Measurements from ENCODE around the gene ERC1. TPM values are rescaled to one million over a fixed set of nuclear protein-coding genes. Genes with fewer than 3 reads are reported as not detected.

ERC1 gene
- polyA plus RNA-seq, 2 of the 4 experiments (the other 2 are of a cell fraction), result 14.2 to 20.9 TPM

DNA sequence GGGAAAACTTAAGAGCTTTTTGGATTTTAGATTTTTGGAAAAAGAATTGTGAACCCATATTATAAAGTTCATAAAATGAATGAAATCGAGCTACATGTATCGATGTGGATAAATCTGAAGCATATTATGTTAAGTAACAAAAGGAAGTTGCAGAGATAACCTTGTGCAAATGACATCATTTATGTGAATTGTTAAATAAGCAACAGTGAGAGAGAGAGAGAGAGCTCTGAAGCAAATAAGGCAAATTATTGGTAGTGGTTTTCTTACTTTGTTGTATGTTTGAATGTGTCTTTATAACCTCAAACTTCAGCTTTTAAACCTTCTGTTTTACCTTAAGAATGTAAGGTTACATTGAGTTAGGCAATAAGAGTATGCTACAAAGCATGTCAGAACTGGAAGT, 78.8 kb downstream of the ERC1 start:
- H3K4me3 ChIP-seq, result no peak overlapping the region
- DNase-seq (ENCODE audit: low read depth in 1 of 2, low spot score in 1 of 2), result no peak
- WGBS (ENCODE audit: missing lambda C conversion rate), result 84% methylated on average over 2 of the region's 2 CpGs
- no peak overlapping the region for H3K27ac ChIP-seq
- CTCF ChIA-PET, result interaction anchor here (0.8 kb wide), 1 partner anchor 110 kb away, joined by 3 read pairs; no protein-coding TSS in a partner anchor
- no peak for FAIRE-seq
- no peaks in the 10 kb centered on the region for H3K9me3 ChIP-seq
- no peak for ATAC-seq
- TF ChIP-seq ZSCAN20 (CRISPR knock-in tag; IDR thresholded peaks at IDR 0.05) (no peak), CHD2 (IDR thresholded peaks at IDR 0.05; ENCODE audit: low read length, partially characterized antibody) (no peak), USF2 (IDR thresholded peaks at IDR 0.05) (no peak), POLR2A (IDR thresholded peaks at IDR 0.05; ENCODE audit: low read length) (no peak), EHMT2 (IDR thresholded peaks at IDR 0.05; ENCODE audit: low read depth) (no peak), TP53 (CRISPR knock-in tag; IDR thresholded peaks at IDR 0.05) (no peak), EHF (CRISPR knock-in tag; IDR thresholded peaks at IDR 0.05) (no peak), HES2 (IDR thresholded peaks at IDR 0.05) (no peak), FOSB (CRISPR knock-in tag; IDR thresholded peaks at IDR 0.05) (no peak), EP300 (IDR thresholded peaks at IDR 0.05) (no peak), KDM1A (IDR thresholded peaks at IDR 0.05; ENCODE audit: low read depth) (no peak), NFE2L2 (conservative IDR thresholded peaks at IDR 0.05; ENCODE audit: low read length) (no peak), NPAS2 (CRISPR knock-in tag; IDR thresholded peaks at IDR 0.05; ENCODE audit: borderline replicate concordance) (no peak), TFCP2L1 (CRISPR knock-in tag; IDR thresholded peaks at IDR 0.05) (no peak), CHD4 (IDR thresholded peaks at IDR 0.05; ENCODE audit: borderline replicate concordance) (no peak)
- no peaks in the 10 kb centered on the region for H3K4me1 ChIP-seq
- POLR2A ChIA-PET, result interaction anchor here (0.7 kb wide), 1 partner anchor 41 kb away, joined by 3 read pairs; no protein-coding TSS in a partner anchor
- no peak overlapping the region for H3K4me2 ChIP-seq

DNA sequence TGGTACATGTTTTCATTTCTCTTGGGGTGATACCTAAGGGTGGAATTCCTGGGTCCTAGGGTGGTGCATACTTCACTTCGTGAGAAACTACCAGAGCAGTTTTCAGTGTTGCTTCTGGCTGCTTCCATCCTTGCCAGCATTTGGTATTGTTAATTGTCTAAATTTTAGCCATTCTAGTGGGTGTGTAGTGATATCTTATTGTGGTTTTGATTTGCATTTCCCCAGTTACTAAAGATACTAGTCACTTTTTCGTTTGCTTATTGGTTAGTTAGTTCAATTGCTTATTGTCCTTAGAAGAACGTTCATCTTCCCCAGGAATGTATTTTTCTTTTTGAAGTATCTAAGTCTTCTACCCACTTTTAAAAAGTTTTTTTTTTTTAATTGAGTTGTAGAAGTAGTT, 80.2 kb downstream of the ERC1 start:
- WGBS (ENCODE audit: missing lambda C conversion rate), result 71% methylated on average over 3 of the region's 3 CpGs
- no peak for TF ChIP-seq SMC3 (IDR thresholded peaks at IDR 0.05)
- no peak for TF ChIP-seq BCL3 (IDR thresholded peaks at IDR 0.05)
- TF ChIP-seq KDM1A (IDR thresholded peaks at IDR 0.05; ENCODE audit: low read depth), result no peak
- TF ChIP-seq RAD21 (conservative IDR thresholded peaks at IDR 0.05 in 1 of 2, IDR thresholded peaks at IDR 0.05 in 1 of 2), result no peak
- TF ChIP-seq EHF (CRISPR knock-in tag; IDR thresholded peaks at IDR 0.05), result no peak
- TF ChIP-seq TP53 (CRISPR knock-in tag; IDR thresholded peaks at IDR 0.05), result no peak
- TF ChIP-seq CTCF (IDR thresholded peaks at IDR 0.05), result no peak
- H3K4me3 ChIP-seq, result no peak overlapping the region
- no peak for DNase-seq (ENCODE audit: low read depth in 1 of 2, low spot score in 1 of 2)
- no peaks in the 10 kb centered on the region for H3K9me3 ChIP-seq
- ChIA-PET CTCF (no interaction called here), POLR2A (no interaction called here)
- FAIRE-seq, result no peak
- ATAC-seq, result no peak
- no peak overlapping the region for H3K4me2 ChIP-seq
- no peaks in the 10 kb centered on the region for H3K4me1 ChIP-seq
- no peak overlapping the region for H3K27ac ChIP-seq

DNA sequence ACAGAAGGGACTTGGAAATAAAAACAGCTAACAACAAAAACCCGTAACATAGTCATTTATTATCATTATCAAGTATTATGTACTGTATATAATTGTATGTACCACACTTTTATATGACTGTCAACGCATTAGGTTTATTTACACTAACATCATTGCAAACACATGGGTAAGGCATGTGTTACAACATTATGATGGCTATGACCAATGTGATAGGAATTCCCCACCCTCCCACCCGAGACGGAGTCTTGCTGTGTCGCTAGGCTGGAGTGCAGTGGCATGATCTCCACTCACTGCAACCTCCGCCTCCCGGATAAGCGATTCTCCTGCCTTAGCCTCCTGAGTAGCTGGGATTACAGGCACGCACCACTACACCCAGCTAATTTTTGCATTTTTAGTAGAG, 82.6 kb downstream of the ERC1 start:
- WGBS (ENCODE audit: missing lambda C conversion rate), result 96% methylated on average over 9 of the region's 9 CpGs
- H3K27ac ChIP-seq, result no peak overlapping the region
- POLR2A ChIA-PET, result no interaction called here
- ATAC-seq (no peak), FAIRE-seq (no peak), DNase-seq (ENCODE audit: low read depth in 1 of 2, low spot score in 1 of 2) (no peak)
- no peaks in the 10 kb centered on the region for H3K9me3 ChIP-seq
- CTCF ChIA-PET, result no interaction called here
- H3K4me1 ChIP-seq, result no peaks in the 10 kb centered on the region
- TF ChIP-seq MAX (IDR thresholded peaks at IDR 0.05) (no peak), EHMT2 (IDR thresholded peaks at IDR 0.05; ENCODE audit: low read depth) (no peak), CEBPB (IDR thresholded peaks at IDR 0.05) (no peak), JUN (IDR thresholded peaks at IDR 0.05) (no peak), CHD4 (IDR thresholded peaks at IDR 0.05; ENCODE audit: borderline replicate concordance) (no peak), HOXB5 (CRISPR knock-in tag; IDR thresholded peaks at IDR 0.05) (no peak), ZC3H11A (IDR thresholded peaks at IDR 0.05) (no peak), CBX8 (IDR thresholded peaks at IDR 0.05) (no peak), REST (IDR thresholded peaks at IDR 0.05) (no peak)
- no peak overlapping the region for H3K4me2 ChIP-seq
- H3K4me3 ChIP-seq, result no peak overlapping the region
